Activated T-cell treated with anti-CD3 and anti-CD28 coated beads, Interleukin-2, amount 50 U/mL, for 24 hours (primary cell): ENCODE data around the gene CEP162.
"Not testable (repeated sequence)": the region's sequence is repeated elsewhere in the genome, so short reads cannot be mapped to it uniquely, and the experiment has no call there.

Source experiments
- DNase-seq: peaks from one replicate; pipeline ENCODE4 v3.0.0-alpha.2; 2020
- H3K27ac Mint-ChIP-seq: 2 replicates; pipeline ENCODE4 v1.8.0; 2020; ENCODE audit warnings: mild to moderate bottlenecking, mixed read lengths
- H3K27me3 Mint-ChIP-seq: 2 replicates; pipeline ENCODE4 v1.8.0; 2020; ENCODE audit warnings: mixed read lengths
- H3K36me3 Mint-ChIP-seq: 2 replicates; pipeline ENCODE4 v1.8.0; 2020; ENCODE audit warnings: low read depth, mixed read lengths
- H3K4me1 Mint-ChIP-seq: 2 replicates; pipeline ENCODE4 v1.8.0; 2020; ENCODE audit warnings: low read depth, mixed read lengths
- H3K4me3 Mint-ChIP-seq: 2 replicates; pipeline ENCODE4 v1.8.0; 2020; ENCODE audit warnings: mild to moderate bottlenecking, moderate library complexity, mixed read lengths
- H3K9me3 Mint-ChIP-seq: 2 replicates; pipeline ENCODE4 v1.8.0; 2020; ENCODE audit warnings: mixed read lengths

Gene CEP162

DNA sequence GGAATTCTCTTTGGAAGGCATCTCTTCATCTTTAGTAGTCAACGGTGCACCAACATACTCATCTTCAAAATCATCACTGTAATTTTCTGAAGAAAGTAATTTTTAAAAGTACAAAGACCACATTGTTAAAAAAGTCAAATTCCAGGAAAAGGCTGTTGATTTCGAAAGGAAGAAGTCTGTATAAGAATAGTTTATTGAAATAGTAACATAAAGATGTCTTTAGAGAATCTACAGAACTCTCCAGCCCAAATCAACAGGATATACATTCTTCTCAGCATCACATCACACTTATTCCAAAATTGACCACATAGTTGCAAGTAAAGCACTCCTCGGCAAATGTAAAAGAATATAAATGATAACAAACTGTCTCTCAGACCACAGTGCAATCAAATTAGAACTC, 23.4 kb downstream of the CEP162 start:
- Mint-ChIP-seq H3K27me3 (no peaks in the 10 kb centered on the region), H3K9me3 (no peaks in the 10 kb centered on the region), H3K36me3 (peaks cover 69% of the 10 kb centered on the region), H3K27ac (no peak overlapping the region), H3K4me3 (no peak overlapping the region), H3K4me1 (no peaks in the 10 kb centered on the region)
- no peak for DNase-seq

DNA sequence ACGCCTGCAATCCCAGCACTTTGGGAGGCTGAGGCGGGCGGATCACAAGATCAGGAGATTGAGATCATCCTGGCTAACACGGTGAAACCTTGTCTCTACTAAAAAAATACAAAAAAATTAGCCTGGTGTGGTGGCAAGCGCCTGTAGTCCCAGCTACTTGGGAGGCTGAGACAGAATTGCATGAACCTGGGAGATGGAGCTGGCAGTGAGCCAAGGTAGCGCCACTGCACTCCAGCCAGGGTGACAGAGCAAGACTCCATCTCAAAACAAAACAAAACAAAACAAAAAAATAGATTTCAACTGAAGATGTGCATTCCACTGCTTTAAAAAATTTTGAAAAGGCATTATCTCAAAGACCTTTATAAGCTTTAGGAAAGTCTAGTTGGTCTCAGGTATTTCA, 27.5 kb downstream of the CEP162 start:
- not testable (repeated sequence) for DNase-seq, H3K9me3 Mint-ChIP-seq, H3K4me3 Mint-ChIP-seq, H3K27ac Mint-ChIP-seq, H3K4me1 Mint-ChIP-seq, H3K27me3 Mint-ChIP-seq
- H3K36me3 Mint-ChIP-seq = peaks cover 61% of the 10 kb centered on the region

DNA sequence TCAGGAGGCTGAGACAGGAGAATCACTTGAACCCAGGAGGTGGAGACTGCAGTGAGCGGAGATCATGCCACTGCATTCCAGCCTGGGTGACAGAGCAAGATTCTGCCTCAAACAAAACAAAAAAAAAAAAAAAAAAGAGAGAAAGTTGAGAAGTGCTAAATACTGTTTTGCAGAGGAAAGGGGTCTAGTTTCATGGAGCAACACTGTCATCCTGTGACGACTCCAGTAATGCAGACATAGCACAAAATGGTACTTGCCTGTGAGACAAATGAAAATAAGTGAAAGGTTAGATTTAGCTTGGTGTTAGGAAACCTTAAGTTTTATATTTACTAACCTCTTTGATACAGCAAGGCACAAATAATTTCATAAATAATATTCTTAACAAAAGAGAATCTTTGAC, 29.7 kb downstream of the CEP162 start:
- no peak overlapping the region for H3K27ac Mint-ChIP-seq
- H3K36me3 Mint-ChIP-seq = peaks cover 63% of the 10 kb centered on the region
- H3K9me3 Mint-ChIP-seq = no peaks in the 10 kb centered on the region
- no peak overlapping the region for H3K4me3 Mint-ChIP-seq
- H3K4me1 Mint-ChIP-seq = peaks cover 8% of the 10 kb centered on the region
- no peak for DNase-seq
- H3K27me3 Mint-ChIP-seq = no peaks in the 10 kb centered on the region

DNA sequence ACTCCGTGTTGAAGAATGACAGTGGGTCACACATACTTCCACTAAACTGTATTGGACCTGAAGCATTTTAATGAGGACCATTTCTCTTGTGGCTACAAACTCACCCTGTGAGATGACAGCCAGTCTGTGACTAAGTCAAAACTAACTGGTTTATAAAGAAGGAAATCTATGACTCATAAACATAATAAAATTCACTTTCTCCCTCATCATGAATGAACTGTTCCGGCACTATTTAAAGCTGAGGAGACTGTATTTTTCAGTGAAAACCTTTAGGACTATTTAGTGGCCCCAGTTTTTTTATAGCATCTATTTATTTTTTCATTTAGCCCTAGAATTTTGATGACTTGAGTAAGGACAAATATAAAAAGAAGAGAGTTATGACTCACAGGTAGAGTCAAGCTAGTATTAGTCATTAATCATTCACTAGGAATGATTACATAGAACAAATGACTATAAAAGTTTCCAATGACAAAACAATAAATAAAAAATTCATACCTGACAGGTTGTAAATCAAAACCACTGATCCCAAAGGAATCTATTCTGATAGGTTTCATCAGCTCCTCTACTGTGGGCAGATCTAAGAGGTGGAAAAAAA, 34.2 kb downstream of the CEP162 start:
- H3K36me3 Mint-ChIP-seq = peaks cover 80% of the 10 kb centered on the region
- no peaks in the 10 kb centered on the region for H3K27me3 Mint-ChIP-seq
- H3K27ac Mint-ChIP-seq = peak overlapping the region; percentile 28

DNA sequence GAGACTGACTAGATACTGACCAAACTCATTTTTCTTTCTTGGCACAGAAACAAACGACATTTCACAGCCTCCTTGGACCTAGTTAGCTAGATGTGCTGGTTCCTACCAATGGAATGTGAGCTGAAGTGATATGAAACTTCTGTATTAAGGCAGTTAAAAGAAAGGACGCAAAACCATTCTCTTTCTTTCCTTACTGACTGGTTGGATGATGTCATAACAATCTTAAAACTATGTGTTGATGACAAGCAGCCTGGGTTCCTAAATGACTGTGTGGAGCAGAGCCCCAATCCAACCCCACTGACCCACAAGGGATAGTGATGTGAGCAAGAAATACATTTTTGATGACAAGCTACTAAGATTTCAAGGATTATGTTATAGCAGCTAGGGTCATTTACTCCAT, 35.6 kb downstream of the CEP162 start:
- Mint-ChIP-seq H3K4me3 (no peak overlapping the region), H3K27ac (no peak overlapping the region), H3K27me3 (no peaks in the 10 kb centered on the region), H3K4me1 (peaks cover 8% of the 10 kb centered on the region), H3K9me3 (no peaks in the 10 kb centered on the region), H3K36me3 (peaks cover 74% of the 10 kb centered on the region)
- no peak for DNase-seq

More for the DNA sequence above, 34.2 kb downstream of the CEP162 start:
- Mint-ChIP-seq H3K9me3 (no peaks in the 10 kb centered on the region), H3K4me1 (peaks cover 8% of the 10 kb centered on the region), H3K4me3 (no peak overlapping the region)
- DNase-seq = no peak

DNA sequence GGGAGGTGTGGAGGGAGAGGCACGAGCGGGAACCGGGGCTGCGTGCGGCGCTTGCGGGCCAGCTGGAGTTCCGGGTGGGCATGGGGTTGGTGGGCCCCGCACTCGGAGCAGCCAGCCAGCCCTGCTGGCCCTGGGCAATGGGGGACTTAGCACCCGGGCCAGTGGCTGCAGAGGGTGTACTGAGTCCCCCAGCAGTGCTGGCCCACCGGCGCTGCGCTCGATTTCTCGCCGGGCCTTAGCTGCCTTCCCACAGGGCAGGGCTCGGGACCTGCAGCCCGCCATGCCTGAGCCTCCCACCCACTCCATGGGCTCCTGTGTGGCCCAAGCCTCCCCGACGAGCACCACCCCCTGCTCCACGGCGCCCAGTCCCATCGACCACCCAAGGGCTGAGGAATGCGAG, 38.1 kb downstream of the CEP162 start:
- H3K36me3 Mint-ChIP-seq = peaks cover 63% of the 10 kb centered on the region
- not testable (repeated sequence) for H3K27ac Mint-ChIP-seq, H3K4me3 Mint-ChIP-seq, H3K27me3 Mint-ChIP-seq, H3K4me1 Mint-ChIP-seq, H3K9me3 Mint-ChIP-seq, DNase-seq

DNA sequence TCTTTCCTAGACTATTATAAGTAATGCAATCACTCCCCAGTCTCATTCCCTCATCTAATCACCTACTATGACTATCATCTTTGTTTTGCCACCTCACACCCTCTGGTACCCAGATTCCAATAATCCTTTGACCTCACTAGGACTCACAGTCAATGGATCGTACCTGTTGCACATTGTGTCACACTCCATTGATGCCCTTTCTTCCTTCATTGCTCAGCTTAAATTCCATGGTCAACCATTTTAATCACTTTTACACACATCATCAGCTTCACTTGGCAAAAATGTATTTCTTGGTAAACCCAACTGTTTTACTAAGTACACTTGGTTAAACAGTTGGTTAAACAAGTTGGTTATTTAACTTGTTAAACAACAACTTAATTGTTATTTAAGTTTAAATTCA, 44.0 kb downstream of the CEP162 start:
- H3K36me3 Mint-ChIP-seq = peaks cover 46% of the 10 kb centered on the region
- no peak overlapping the region for H3K27ac Mint-ChIP-seq
- H3K4me1 Mint-ChIP-seq = no peaks in the 10 kb centered on the region
- no peaks in the 10 kb centered on the region for H3K9me3 Mint-ChIP-seq
- no peak overlapping the region for H3K4me3 Mint-ChIP-seq
- no peak for DNase-seq
- no peaks in the 10 kb centered on the region for H3K27me3 Mint-ChIP-seq

DNA sequence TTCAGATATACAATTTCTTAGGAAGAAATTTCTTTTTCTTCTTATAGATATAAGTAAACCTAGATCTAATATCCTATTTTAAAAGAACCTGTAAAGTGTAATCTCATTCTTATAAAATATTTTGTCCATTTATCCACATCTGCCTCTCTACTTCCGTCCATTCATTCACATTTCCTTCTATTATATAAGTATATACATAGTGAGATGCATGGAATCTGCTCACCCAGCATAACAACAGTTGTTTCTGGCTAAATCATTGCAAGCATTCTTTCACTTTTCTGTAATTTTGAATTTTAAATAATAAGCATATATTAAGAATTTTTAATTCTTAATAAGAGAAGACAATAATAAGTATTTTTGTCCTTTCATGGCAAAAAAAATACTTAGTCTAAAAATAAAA, 45.4 kb downstream of the CEP162 start:
- no peak for DNase-seq
- H3K27ac Mint-ChIP-seq = no peak overlapping the region
- H3K27me3 Mint-ChIP-seq = no peaks in the 10 kb centered on the region
- H3K36me3 Mint-ChIP-seq = peaks cover 40% of the 10 kb centered on the region
- H3K4me1 Mint-ChIP-seq = no peaks in the 10 kb centered on the region
- H3K4me3 Mint-ChIP-seq = no peak overlapping the region
- H3K9me3 Mint-ChIP-seq = no peaks in the 10 kb centered on the region

DNA sequence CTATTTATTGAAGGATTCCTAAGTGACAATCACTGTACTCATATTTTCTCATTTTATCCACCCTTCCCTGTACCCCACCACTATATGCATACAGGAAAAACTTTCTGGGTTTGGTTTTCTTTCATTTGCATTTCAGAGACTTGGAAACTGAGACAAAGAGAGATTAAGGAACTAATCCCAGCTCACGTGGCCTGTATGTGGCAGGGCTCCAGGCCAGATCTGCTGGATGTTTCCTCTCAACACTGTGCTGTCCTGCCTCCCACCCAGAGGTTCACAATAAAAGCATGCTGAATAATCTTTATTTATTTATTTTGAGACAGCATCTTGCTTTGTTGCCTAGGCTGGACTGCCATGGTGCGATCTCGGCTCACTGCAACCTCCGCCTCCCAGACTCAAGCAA, 50.2 kb downstream of the CEP162 start:
- peaks cover 49% of the 10 kb centered on the region for H3K36me3 Mint-ChIP-seq

DNA sequence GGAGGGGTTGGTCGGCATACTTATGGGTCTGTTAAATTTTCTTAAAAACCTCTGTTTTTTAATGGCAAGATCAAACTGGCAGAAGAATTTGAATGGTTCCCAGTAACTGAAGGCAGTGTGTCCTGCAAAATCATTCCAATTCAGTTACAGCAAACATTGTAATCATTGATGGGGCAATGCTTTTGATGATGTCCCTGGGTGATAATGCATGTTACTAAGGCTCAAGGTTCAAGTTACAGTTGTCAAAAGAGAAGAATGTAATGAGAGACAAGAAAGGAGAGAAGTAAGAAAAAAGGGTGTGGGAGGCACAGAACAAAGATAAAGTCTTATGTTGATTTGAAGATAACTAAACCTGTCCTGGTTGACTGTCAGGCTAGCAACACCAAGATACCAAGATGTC, 54.9 kb downstream of the CEP162 start:
- H3K27me3 Mint-ChIP-seq = no peaks in the 10 kb centered on the region
- peaks cover 45% of the 10 kb centered on the region for H3K36me3 Mint-ChIP-seq
- H3K9me3 Mint-ChIP-seq = no peaks in the 10 kb centered on the region
- DNase-seq = no peak
- no peak overlapping the region for H3K27ac Mint-ChIP-seq
- no peaks in the 10 kb centered on the region for H3K4me1 Mint-ChIP-seq
- no peak overlapping the region for H3K4me3 Mint-ChIP-seq

More for the DNA sequence above, 50.2 kb downstream of the CEP162 start:
- Mint-ChIP-seq H3K27me3 (no peaks in the 10 kb centered on the region), H3K27ac (no peak overlapping the region), H3K4me1 (no peaks in the 10 kb centered on the region), H3K9me3 (no peaks in the 10 kb centered on the region), H3K4me3 (no peak overlapping the region)
- DNase-seq = no peak

DNA sequence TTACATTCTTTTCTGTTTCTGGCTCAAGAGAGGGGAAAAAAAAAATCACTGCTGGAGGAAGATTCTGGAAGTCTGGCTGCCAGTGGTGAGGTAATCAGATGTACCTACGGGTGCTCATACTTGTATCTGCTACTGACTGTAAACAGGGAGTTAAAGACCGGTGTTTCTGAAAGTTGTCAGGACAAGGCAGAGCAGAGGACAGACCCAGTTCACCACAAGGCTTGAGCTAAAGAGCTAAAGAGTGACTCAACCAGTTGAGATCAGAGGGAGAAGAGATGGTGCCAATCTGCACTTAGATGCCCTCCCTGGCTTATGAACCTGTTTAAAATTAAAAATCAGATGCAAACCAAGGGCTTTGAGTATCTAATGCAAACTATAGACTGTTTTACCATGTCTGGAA, 55.4 kb downstream of the CEP162 start:
- Mint-ChIP-seq H3K27me3 (no peaks in the 10 kb centered on the region), H3K4me1 (no peaks in the 10 kb centered on the region), H3K4me3 (no peak overlapping the region), H3K9me3 (no peaks in the 10 kb centered on the region), H3K27ac (no peak overlapping the region), H3K36me3 (peaks cover 50% of the 10 kb centered on the region)
- DNase-seq = no peak

DNA sequence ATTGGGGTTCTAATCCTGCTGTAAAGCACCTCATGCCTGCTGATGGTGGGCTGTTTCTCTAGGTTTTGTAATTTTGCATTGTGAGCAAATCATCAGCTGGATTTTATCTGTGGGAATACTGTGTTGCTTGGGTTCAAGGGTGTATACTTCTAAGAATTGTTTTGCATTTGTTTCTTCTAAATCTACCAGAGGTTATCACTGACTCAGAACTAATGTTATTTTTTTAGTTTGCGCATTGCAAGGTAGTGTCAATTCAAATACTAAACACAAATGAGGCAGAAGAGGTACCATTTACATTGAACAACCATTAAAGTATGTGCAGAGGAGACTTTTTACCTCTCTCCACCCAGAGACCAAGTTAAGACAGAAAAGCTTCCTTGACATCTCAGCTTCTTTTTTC, 60.0 kb downstream of the CEP162 start:
- DNase-seq = no peak
- H3K27me3 Mint-ChIP-seq = no peaks in the 10 kb centered on the region
- no peaks in the 10 kb centered on the region for H3K4me1 Mint-ChIP-seq
- peaks cover 60% of the 10 kb centered on the region for H3K36me3 Mint-ChIP-seq
- H3K27ac Mint-ChIP-seq = no peak overlapping the region
- H3K9me3 Mint-ChIP-seq = no peaks in the 10 kb centered on the region
- H3K4me3 Mint-ChIP-seq = no peak overlapping the region

DNA sequence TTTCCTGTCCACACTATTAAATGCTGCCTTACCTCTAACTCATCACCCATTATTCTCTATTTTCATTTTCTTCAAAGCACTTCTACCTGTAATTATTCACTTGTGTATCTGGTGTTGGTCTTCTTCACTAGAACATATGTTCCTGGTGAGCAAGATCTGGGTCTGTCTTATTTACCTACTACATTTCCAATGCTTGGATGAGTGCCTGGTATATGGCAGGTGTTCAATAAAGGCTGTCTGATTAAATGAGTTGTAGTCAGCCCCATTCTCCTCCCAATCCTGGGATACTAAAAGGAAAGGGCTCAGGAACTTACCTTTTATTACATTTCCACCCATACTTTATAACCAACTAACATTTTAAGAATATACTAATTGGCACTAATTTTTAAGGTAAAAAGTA, 61.0 kb downstream of the CEP162 start:
- H3K9me3 Mint-ChIP-seq = no peaks in the 10 kb centered on the region
- no peak overlapping the region for H3K27ac Mint-ChIP-seq
- no peaks in the 10 kb centered on the region for H3K27me3 Mint-ChIP-seq
- H3K4me1 Mint-ChIP-seq = no peaks in the 10 kb centered on the region
- H3K36me3 Mint-ChIP-seq = peaks cover 61% of the 10 kb centered on the region
- no peak for DNase-seq
- H3K4me3 Mint-ChIP-seq = no peak overlapping the region

DNA sequence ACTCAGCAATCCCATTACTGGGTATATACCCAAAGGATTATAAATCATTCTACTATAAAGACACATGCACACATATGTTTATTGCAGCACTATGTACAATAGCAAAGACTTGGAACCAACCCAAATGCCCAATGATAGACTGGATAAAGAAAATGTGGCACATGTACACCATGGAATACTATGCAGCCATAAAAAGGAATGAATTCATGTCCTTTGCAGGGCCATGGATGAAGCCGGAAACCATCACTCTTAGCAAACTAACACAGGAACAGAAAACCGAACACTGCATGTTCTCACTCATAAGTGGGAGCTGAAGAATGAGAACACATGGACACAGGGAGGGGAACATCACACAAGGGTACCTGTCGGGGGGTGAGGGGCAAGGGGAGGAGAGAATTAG, 63.1 kb downstream of the CEP162 start:
- peaks cover 64% of the 10 kb centered on the region for H3K36me3 Mint-ChIP-seq
- H3K4me1 Mint-ChIP-seq, H3K9me3 Mint-ChIP-seq, DNase-seq, H3K4me3 Mint-ChIP-seq, H3K27me3 Mint-ChIP-seq, H3K27ac Mint-ChIP-seq: not testable (repeated sequence)

DNA sequence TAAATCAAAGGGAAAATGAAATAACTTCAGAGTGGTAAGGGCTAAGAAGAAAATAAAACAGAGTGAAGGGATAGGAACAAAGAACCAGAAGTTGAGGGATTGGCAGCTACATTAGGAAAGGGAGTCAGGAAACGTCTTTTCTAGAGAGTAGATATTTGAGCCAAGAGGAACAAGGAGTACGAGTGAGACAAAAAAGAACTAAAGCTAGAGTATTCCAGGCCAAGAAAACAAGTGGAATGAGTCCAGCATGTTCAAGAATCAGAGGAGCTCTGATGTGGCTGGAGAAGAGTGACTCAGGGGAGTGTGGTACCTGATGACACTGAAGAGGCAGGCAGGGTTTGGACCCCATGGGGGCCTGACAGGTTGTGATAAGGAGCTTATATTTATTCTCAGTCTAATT, 66.3 kb downstream of the CEP162 start:
- no peak for DNase-seq
- no peaks in the 10 kb centered on the region for H3K4me1 Mint-ChIP-seq
- no peaks in the 10 kb centered on the region for H3K27me3 Mint-ChIP-seq
- H3K4me3 Mint-ChIP-seq = no peak overlapping the region
- peaks cover 57% of the 10 kb centered on the region for H3K36me3 Mint-ChIP-seq
- no peaks in the 10 kb centered on the region for H3K9me3 Mint-ChIP-seq
- no peak overlapping the region for H3K27ac Mint-ChIP-seq

DNA sequence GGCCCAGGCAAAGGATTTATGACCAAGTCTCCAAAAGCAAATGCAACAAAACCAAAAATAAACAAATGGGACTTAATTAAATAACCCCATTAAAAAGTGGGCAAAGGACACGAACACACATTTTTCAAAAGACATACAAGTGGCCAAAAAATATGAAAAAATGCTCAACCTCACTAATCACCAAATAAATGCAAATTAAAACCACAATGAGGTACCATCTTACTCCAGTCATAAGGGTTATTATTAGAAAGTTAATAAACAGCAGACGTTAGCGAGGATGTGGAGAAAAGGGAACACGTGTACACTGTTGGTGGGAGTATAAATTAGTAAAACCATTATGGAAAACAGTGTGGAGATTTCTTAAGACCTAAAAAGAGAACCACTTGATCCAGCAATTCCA, 71.1 kb downstream of the CEP162 start:
- Mint-ChIP-seq H3K36me3 (peaks cover 59% of the 10 kb centered on the region), H3K27ac (no peak overlapping the region), H3K9me3 (no peaks in the 10 kb centered on the region)

More for the DNA sequence above, 71.1 kb downstream of the CEP162 start:
- no peak for DNase-seq
- Mint-ChIP-seq H3K4me3 (no peak overlapping the region), H3K4me1 (no peaks in the 10 kb centered on the region), H3K27me3 (no peaks in the 10 kb centered on the region)
